NOMO-1 treated with dmso at 0.1 percent for 144 hours (cell line): Measurements from ENCODE around the gene PRICKLE3.
A peak's percentile ranks its signal among the peaks of the same experiment; 100 is the strongest.
"Not testable (repeated sequence)": the region's sequence is repeated elsewhere in the genome, so short reads cannot be mapped to it uniquely, and the experiment has no call there.

Experiments
- DNase-seq: peaks from one replicate; lab custom pipeline; 2025; ENCODE audit not compliant: unreplicated experiment; lab: John Stamatoyannopoulos, UW

PRICKLE3 gene

DNA sequence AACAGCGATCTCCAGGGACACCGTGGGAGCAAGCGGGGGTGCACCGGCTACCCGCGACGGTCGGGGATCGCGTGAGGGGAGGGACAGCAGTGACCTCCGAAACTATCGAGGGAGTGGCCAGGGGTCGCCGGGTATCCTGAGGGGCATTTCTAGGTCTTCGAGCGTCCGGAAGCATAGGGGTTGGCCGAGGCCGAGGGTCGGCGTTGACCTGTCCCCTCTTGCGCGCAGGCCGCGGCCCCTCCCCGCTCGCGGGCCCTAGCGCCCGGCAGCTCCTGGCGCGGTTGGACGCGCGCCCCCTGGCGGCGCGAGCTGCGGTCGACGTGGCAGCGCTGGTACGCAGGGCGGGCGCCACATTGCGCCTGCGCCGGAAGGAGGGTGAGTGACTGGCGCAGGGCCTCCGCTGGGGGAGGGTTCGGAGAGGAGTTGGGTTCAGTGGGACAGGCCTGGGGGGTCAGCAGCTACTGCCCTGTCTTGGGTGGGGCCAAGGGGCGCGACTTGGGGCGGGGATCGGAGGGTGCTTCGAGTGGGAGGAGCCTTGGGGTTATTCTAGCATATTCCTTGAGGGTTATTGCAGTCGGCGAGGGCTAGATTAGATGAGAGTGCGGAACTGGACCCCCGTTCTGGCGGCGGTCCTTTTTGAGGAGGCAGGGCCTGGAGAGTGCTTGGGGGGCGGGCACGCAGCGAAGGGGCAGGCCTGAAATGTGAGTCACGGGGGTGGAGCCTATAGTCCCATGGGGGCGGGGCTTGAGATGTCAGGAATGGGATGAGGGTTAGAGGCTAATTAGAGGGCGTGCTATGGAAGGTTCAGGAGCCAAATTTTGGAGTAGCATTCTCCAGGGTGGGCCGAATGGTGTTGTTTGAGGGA, 22.4 kb downstream of the PRICKLE3 start:
- peak; percentile 78 for DNase-seq

DNA sequence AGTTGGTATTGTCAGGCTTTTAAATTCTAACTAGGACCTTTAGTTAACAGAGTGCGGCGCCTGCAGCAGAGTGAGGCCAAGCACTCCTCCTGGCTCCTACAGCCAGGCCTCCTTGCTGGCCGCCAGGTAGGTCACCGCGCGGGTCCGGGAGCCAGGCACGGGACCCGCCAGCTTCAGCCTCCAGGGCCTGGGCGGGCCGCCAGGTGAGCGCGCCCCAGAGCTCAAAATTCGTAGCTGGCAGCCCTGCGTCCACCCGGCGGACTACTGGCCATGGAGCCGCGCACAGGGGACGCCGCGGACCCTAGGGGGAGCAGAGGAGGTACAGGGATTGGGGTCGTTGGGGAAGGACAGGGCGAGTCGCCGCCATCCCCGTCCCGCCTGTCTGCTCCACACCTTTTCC, 23.6 kb downstream of the PRICKLE3 start, which contains the start of gene MAGIX:
MAGIX (plus strand) TSS at position 139 of the 400 bp plus-strand sequence; CDS start at position 271, 132 bp downstream.
- no peak for DNase-seq

DNA sequence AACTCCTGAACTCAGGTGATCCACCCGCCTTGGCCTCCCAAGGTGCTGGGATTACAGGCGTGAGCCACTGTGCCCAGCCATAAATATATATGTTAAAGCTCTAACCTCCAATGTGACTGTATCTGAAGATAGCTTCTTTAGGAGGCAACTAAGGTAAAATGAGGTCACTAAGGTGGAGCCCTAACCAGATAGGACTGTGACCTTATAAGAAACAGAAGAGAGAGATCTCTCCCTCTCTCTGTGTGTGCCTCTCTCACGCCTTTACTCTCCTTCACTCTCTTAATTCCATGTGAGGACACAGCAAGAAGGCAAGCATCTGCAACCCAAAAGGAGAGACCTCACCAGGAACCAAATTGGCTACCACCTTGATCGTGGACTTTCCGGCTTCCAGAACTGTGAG, 24.5 kb downstream of the PRICKLE3 start:
- DNase-seq, result no peak

DNA sequence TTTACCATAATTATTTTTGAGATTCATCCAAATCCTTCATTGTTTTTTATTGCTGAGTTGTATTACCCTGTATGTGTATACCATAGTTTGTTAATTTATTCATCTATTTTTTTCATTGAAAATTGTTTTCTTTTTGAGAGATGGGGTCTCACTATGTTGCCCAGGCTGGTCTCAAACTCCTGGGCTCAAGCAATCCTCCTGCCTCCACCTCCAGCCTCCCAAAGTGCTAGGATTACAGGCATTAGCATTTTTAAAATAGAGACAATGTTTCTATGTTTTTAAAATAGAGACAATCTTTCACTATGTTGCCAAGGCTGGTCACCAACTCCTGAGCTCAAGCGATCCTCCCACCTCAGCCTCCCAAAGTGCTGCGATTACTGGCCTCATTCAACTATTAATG, 25.3 kb downstream of the PRICKLE3 start:
- no peak for DNase-seq

DNA sequence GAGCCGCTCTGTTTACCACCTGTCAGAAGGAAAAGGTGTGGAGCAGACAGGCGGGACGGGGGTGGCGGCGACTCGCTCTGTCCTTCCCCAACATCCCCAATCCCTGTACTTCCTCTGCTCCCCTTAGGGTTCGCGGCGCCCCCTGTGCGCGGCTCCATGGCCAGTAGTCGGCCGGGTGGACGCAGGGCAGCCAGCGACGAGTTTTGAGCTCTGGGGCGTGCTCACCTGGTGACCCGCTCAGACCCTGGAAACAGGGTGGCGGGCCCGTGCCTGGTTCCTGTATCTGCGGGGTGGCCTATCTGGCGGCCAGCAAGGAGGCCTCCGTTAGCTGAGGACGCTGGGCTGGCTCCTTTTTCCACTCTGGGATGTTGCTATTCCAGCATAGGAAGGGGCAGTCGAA, 29.0 kb downstream of the PRICKLE3 start:
- DNase-seq, result no peak

DNA sequence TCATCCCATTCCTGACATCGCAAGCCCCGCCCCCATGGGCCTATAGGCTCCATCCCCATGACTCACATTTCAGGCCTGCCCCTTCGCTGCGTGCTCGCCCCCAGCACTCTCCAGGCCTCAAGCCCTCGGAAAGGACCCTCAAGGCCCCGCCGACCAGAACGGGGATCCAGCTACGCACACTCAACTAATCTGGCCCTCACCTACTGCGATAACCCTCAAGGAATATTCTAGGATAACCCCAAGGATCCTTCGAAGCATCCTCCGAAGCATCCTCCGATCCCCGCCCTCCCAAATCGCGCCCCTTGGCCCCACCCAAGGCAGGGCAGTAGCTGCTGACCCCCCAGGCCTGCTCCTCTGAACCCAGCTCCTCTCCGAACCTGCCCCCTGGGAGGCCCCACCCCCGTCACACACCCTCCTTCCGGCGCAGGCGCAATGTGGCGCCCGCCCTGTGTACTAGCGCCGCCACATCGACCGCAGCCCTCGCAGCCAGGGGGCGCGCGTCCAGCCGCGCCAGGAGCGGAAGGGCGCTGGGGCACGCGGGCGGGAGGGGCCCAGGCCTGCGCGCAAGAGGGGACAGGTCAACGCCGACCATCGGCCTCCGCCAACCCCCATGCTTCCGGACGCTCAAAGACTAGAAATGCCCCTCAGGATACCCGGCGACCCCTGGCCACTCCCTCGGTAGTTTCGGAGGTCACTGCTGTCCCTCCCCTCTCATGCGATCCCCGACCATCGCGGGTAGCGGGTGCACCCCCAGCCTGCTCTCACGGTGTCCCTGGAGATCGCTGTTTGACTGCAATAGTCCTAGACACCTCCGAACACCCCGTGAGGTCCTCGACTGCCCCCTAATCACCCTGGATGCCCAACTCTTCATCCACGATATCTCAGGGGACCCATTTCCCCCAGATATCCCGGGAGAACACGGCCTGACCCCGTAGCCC, 30.0 kb downstream of the PRICKLE3 start:
- DNase-seq, result peak; percentile 72

DNA sequence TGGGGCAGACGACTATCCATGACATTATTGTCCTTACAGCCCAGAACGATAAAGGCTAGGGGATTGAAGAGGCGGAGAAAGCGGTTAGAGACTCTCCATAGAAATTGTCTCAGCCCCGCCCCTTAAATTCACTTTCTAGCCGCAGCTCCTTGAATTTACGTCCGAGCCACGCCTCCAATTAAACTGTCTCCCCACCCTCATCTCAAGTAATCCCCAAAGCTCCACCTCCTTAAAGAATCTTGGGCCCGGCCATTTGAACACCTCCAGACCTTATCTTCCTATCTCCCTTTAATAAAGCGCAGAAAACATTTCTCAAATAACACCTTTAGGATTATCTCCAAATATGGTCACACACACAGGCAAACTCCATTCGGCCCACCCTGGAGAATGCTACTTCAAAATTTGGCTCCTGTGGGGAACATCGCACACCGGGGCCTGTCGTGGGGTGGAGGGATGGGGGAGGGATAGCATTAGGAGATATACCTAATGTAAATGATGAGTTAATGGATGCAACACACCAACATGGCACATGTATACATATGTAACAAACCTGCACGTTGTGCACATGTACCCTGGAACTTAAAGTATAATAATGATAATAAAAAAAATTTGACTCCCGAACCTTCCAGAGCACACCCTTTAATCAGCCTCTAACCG, 30.8 kb downstream of the PRICKLE3 start:
- peak; percentile 80 for DNase-seq

DNA sequence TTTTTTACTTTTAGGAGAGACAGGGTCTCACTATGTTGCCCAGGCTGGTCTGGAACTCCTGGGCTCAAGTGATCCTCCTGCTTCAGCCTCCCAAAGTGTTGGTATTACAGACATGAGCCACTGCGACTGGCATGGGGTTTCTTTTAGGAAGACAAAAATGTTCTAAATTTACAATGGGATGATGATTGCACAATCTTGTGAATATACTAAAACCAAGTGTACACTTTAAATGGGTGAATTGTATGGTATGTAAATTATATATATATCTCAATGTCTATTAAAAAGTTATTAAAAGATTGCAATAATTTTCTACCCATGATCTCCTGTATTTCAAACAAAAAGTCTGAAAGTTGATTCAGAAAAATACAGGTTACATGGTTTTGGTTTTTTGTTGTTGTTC, 32.7 kb downstream of the PRICKLE3 start:
- no peak for DNase-seq

DNA sequence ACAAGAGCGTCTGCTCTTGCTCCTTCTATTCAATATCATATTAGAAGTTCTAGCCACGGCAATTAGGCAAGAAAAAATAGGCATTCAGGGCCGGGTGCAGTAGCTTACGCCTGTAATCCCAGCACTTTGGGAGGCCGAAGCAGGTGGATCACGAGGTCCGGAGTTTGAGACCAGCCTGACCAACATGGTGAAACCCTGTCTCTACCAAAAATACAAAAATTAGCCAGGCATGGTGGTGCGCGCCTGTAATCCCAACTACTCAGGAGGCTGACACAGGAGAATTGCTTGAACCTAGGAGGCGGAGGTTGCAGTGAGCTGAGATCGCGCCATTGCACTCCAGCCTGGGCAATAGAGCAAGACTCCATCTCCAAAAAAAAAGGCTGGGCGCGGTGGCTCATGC, 36.9 kb downstream of the PRICKLE3 start:
- DNase-seq, result not testable (repeated sequence)

DNA sequence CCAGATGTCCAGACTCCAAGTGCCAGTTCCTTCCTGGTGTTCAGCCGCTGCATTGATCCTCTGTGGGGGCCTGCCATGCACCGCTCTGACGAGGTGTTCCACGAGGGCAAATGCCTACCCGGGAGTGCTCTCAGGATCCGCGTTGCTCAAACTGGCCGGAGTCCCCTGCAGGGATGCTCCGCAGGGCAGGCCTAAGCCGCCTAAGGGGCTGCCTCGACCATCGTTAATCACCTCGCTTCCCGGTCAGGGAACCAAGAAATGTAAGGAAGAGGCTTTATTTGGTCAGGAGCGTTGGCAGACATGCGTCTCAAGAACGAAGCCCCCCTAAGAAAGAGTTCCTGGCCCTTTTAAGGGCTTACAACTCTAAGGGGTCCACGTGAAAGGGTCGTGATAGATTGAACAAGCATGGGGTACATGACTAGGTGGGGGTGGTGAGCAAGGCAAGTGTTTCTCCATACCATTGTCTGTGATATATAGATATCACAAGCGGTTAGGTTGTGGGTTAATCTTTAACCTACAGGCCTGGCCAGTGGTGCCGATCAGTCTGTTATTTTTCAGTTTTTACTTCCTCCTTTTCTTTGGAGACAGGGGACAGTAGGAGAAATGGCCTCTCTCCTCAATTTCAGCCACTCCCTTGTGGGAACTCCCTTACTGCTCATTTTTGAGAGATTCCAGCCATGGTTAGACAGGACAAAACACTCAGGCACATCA, 37.6 kb downstream of the PRICKLE3 start:
- DNase-seq, result not testable (repeated sequence)

DNA sequence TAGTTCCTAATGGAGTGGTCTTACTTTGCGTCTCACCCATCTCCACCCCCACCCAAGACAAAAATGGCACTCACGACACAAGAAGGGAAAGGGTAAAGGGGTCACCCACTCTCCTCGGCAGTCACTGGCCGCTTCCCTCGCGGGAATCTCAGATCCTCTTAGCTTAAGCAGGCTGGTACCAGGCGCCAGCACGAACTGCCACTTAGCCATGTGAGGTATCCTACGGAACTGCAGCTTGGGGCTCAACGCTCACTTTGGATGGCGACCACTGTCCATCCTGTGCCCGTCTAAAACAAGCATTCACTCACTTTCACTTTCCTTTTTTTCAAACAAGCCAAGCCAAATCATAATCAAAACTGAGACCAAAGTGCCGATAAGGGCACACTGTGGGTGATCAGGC, 38.2 kb downstream of the PRICKLE3 start:
- no peak for DNase-seq

DNA sequence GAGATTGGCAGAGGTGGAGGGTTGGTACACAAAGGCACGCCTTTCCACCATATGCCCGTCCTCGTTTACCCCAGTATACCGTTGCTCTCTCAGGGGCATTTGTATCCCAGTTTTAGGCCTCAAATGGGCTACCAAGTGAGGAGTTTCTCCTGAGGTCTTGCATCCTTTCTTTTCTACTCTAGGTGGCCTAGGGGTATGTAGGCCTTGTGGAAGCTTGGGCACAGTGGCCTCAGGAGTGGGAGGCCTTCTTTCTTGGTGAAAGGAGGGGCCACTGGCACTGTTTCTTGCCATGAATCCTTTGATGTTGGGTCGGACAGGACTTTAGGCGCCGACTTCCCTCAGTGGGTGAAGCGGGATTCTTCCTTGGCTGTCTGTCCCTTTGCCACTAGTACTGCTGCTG, 38.9 kb downstream of the PRICKLE3 start:
- no peak for DNase-seq

DNA sequence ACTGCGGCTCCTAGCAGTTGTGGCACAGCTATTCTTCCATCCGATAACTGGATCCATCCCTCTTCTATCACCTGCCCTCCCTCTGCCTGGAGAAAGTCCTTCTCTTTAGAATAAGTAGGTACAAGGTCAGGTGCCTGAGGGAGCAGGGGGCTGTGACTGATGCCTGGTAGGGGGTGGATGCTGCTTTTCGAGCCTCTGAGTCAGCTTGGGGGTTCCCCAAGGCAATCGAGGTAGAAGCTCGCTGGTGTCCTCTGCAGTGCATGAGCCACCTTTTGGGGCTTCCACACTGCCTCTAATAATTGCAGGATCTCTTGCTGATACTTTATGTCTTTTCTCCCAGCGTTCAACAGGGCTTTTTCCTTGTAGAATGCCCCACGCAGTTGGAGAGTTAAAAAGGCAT, 43.0 kb downstream of the PRICKLE3 start:
- DNase-seq, result not testable (repeated sequence)

DNA sequence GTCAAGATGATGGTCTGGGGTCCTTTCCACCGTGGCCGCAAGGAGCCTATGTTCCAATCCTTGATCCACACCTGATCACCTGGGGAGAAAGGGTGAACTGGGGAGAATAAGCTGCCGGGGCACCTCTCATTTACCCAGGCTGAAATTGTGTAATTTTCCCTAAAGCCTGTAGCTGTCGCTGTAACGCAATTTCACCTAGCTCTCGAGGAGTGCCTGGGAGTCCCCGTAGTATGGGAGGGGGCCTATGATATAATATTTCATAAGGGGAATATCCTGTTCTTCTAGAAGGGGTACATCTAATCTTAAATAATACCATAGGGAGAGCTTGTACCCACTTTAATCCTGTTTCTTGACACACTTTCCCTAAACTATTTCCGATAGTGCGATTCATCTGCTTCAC, 43.9 kb downstream of the PRICKLE3 start:
- DNase-seq, result not testable (repeated sequence)

DNA sequence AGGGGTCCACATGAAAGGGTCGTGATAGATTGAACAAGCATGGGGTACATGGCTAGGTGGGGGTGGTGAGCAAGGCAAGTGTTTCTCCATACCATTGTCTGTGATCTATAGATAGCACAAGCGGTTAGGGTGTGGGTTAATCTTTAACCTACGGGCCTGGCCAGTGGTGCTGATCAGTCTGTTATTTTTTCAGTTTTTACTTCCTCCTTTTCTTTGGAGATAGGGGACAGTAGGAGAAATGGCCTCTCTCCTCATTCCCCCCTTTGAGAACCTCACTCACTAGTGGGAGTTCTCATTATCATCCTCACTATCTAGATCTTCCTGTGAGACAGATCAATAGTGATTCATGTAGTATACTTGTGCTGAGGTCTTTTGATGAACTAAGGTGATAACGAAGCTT, 46.5 kb downstream of the PRICKLE3 start:
- DNase-seq, result no peak

DNA sequence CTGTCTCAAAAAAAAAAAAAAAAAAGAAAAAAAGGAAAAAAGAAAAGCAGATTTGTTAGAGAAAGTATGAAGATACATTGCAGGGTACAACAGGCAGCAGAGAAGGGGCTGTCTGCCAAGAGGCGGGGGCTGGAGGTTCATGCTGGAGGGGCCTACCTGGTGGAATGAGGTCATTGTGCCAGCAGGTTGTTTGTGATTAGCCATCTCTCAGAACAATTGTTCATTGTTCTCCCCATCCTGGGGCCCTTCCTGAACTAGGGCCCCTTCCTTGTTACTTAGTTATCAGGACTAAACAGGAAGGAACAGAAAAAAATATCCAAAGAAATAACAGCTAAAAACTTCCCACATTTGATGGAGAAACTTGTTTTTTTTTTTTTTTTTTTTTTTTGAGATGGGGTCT, 48.7 kb downstream of the PRICKLE3 start:
- DNase-seq, result no peak

DNA sequence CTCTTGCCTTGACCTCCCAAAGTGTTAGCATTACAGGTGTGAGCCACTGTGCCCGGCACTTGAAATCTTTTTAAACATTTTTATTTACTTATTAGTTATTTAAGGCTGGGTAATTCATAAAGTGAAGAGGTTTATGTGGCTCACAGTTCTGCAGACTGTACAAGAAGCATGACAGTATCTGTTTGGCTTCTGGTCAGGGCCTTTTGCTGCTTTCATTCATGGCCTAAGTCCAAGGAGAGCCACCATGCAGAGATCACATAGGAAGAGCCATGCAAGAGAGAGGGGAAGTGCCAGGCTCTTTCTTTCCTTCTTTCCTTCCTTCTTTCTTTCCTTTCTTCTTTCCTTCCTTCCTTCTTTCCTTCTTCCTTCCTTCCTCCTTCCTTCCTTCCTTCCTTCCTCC, 52.4 kb downstream of the PRICKLE3 start:
- no peak for DNase-seq

DNA sequence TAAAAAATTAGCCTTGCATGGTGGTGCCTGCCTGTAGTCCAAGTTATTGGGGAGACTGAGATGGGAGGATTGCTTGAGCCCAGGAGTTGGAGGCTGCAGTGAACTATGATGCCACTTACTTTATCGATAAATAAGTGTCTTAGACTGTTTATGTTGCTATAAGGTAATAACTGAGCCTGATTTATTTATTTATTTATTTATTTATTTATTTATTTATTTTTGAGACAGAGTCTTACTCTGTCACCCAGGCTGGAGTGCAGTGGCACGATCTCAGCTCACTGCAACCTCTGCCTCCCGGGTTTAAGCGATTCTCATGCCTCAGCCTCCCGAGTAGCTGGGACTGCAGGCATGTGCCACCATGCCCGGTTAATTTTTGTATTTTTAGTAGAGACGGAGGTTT, 53.9 kb downstream of the PRICKLE3 start:
- DNase-seq, result not testable (repeated sequence)

DNA sequence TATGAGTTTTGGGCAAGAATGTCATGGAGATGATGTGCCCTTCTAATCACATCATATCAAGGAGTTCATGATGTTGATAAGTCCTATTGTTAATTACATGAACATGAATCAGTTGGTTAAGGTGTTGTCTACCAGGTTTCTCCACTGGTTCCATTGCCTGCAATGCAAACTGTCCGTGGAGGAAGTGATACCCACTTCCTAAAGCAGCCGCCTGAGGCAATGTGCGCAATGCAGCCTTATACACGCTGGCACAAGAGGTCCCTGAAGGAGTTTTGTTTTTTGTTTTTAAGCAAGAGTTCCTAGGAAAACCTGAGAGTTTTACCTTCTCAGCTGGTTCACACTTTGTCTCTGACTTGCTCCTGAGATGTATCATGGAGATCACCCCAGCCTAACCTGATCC, 56.7 kb downstream of the PRICKLE3 start:
- DNase-seq, result peak; percentile 14

DNA sequence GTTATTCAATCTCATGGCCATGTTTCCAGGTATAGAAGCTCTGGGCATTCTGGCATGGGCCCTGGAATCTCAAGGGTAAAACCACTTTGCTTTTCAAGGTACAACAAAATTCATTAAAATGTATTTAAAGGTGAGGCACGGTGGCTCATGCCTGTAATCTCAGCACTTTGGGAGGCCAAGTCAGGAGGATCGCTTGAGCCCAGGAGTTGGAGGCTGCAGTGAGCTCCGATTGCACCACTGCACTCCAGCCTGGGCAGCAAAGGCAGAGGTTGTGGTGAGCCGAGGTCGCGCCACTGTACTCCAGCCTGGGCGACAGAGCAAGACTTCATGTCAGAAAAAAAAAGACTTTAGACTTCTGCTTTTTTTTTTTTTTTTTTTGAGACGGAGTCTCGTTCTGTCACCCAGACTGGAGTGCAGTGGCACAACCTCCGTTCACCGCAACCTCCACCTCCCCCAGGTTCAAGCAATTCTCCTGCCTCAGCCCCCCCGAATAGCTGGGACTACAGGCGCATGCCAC, 58.4 kb downstream of the PRICKLE3 start:
- peak; percentile 23 for DNase-seq
